Subcutaneous abdominal adipose tissue (tissue), 5 donors: ENCODE data around the gene SORL1-AS1.

Experiments
- H3K27ac ChIP-seq: one replicate; pipeline ENCODE4 v1.7.0; 2013; ENCODE audit warnings: low read depth, mild to moderate bottlenecking, inconsistent platforms, low read length, moderate library complexity
- H3K27me3 ChIP-seq, 5 donors: one replicate each; pipeline ENCODE4 v1.7.0; 2013; ENCODE audit warnings: low read length in 5 of 5, inconsistent platforms in 1 of 5; ENCODE audit not compliant: control insufficient read depth in 5 of 5, insufficient read depth in 4 of 5
- H3K36me3 ChIP-seq, 5 donors: one replicate each; pipeline ENCODE4 v1.7.0; 2013; ENCODE audit warnings: low read length in 5 of 5; ENCODE audit not compliant: control insufficient read depth in 5 of 5, insufficient read depth in 5 of 5
- H3K4me1 ChIP-seq, 5 donors: one replicate each; pipeline ENCODE4 v1.7.0; 2013; ENCODE audit warnings: low read length in 5 of 5, mild to moderate bottlenecking in 3 of 5, moderate library complexity in 1 of 5; ENCODE audit not compliant: control insufficient read depth in 5 of 5, insufficient read depth in 5 of 5
- H3K4me3 ChIP-seq, 5 donors: one replicate each; pipeline ENCODE4 v1.7.0; 2013; ENCODE audit warnings: low read length in 5 of 5, low read depth in 1 of 5
- H3K9ac ChIP-seq, 5 donors: one replicate each; pipeline ENCODE4 v1.7.0; 2013; ENCODE audit warnings: low read length in 5 of 5, mild to moderate bottlenecking in 4 of 5, moderate library complexity in 3 of 5
- H3K9me3 ChIP-seq, 5 donors: one replicate each; pipeline ENCODE4 v1.7.0; 2013; ENCODE audit warnings: low read length in 5 of 5; ENCODE audit not compliant: control insufficient read depth in 5 of 5
- donor health status: healthy.
- donor health status: healthy.
- donor health status: healthy.
- donor health status: healthy.
- donor health status: healthy.

SORL1-AS1 gene

GRCh38 chr11:121476379-121477032 is 23.7 kb upstream of the SORL1-AS1 start:
- H3K9me3 ChIP-seq = peaks cover 0 to 2% (median 0%) of the 10 kb centered on the region in 5 donors
- no peak overlapping the region for H3K9ac ChIP-seq
- H3K4me3 ChIP-seq = no peak overlapping the region
- H3K27ac ChIP-seq = no peak overlapping the region
- H3K4me1 ChIP-seq = peaks cover 0 to 14% (median 7%) of the 10 kb centered on the region in 5 donors
- no peaks in the 10 kb centered on the region for H3K36me3 ChIP-seq
- peaks cover 0 to 6% (median 0%) of the 10 kb centered on the region in 5 donors for H3K27me3 ChIP-seq

- no peak overlapping the region for H3K4me3 ChIP-seq
- H3K36me3 ChIP-seq = no peaks in the 10 kb centered on the region
- peaks cover 0 to 6% (median 0%) of the 10 kb centered on the region in 5 donors for H3K27me3 ChIP-seq
- peaks cover 0 to 2% (median 0%) of the 10 kb centered on the region in 5 donors for H3K9me3 ChIP-seq
- H3K27ac ChIP-seq = no peak overlapping the region
- H3K9ac ChIP-seq = no peak overlapping the region
- peaks cover 0 to 14% (median 7%) of the 10 kb centered on the region in 5 donors for H3K4me1 ChIP-seq
These were observed 21.9 kb upstream of the SORL1-AS1 start for GRCh38 chr11:121474680-121475079.

- H3K36me3 ChIP-seq = no peaks in the 10 kb centered on the region
- H3K9me3 ChIP-seq = no peaks in the 10 kb centered on the region
- H3K9ac ChIP-seq = no peak overlapping the region
- peaks cover 0 to under 1% (median 0%) of the 10 kb centered on the region in 5 donors for H3K27me3 ChIP-seq
- no peak overlapping the region for H3K27ac ChIP-seq
- H3K4me3 ChIP-seq = no peak overlapping the region
- H3K4me1 ChIP-seq = peaks cover 0 to 5% (median 0%) of the 10 kb centered on the region in 5 donors
These were observed 20.5 kb upstream of the SORL1-AS1 start for GRCh38 chr11:121473064-121473777.

GRCh38 chr11:121472312-121472711 is 19.5 kb upstream of the SORL1-AS1 start:
- no peak overlapping the region for H3K9ac ChIP-seq
- no peaks in the 10 kb centered on the region for H3K36me3 ChIP-seq
- H3K4me1 ChIP-seq = peaks cover 0 to 5% (median 0%) of the 10 kb centered on the region in 5 donors
- H3K27ac ChIP-seq = no peak overlapping the region
- H3K27me3 ChIP-seq = peaks cover 0 to 5% (median 2%) of the 10 kb centered on the region in 5 donors
- H3K4me3 ChIP-seq = no peak overlapping the region
- H3K9me3 ChIP-seq = no peaks in the 10 kb centered on the region

- H3K27ac ChIP-seq = no peak overlapping the region
- peaks cover 0 to 12% (median 0%) of the 10 kb centered on the region in 5 donors for H3K4me1 ChIP-seq
- no peak overlapping the region for H3K4me3 ChIP-seq
These were observed 18.4 kb upstream of the SORL1-AS1 start for GRCh38 chr11:121471167-121471566.

GRCh38 chr11:121469910-121470309 is 17.1 kb upstream of the SORL1-AS1 start:
- Histone ChIP-seq H3K4me1 (peaks cover 0 to 12% (median 1%) of the 10 kb centered on the region in 5 donors), H3K36me3 (no peaks in the 10 kb centered on the region), H3K27ac (no peak overlapping the region), H3K9ac (no peak overlapping the region), H3K27me3 (peaks cover 0 to 5% (median 2%) of the 10 kb centered on the region in 5 donors), H3K9me3 (no peaks in the 10 kb centered on the region), H3K4me3 (no peak overlapping the region)

More at GRCh38 chr11:121471167-121471566, 18.4 kb upstream of the SORL1-AS1 start:
- no peaks in the 10 kb centered on the region for H3K9me3 ChIP-seq
- no peaks in the 10 kb centered on the region for H3K36me3 ChIP-seq
- no peak overlapping the region for H3K9ac ChIP-seq
- H3K27me3 ChIP-seq = peaks cover 0 to 5% (median 2%) of the 10 kb centered on the region in 5 donors

- H3K4me1 ChIP-seq = peaks cover 0 to 12% (median 3%) of the 10 kb centered on the region in 5 donors
- H3K9me3 ChIP-seq = no peaks in the 10 kb centered on the region
- no peaks in the 10 kb centered on the region for H3K36me3 ChIP-seq
- no peak overlapping the region for H3K27ac ChIP-seq
- H3K4me3 ChIP-seq = no peak overlapping the region
- peaks cover 0 to 5% (median 2%) of the 10 kb centered on the region in 5 donors for H3K27me3 ChIP-seq
- no peak overlapping the region for H3K9ac ChIP-seq
These were observed 15.2 kb upstream of the SORL1-AS1 start for GRCh38 chr11:121467965-121468364.

GRCh38 chr11:121467471-121467870 is 14.7 kb upstream of the SORL1-AS1 start:
- no peak overlapping the region for H3K9ac ChIP-seq
- peaks cover 0 to 5% (median 2%) of the 10 kb centered on the region in 5 donors for H3K27me3 ChIP-seq
- H3K4me3 ChIP-seq = no peak overlapping the region
- peaks cover 0 to 12% (median 3%) of the 10 kb centered on the region in 5 donors for H3K4me1 ChIP-seq
- H3K36me3 ChIP-seq = no peaks in the 10 kb centered on the region
- no peaks in the 10 kb centered on the region for H3K9me3 ChIP-seq
- no peak overlapping the region for H3K27ac ChIP-seq

GRCh38 chr11:121466063-121466794 is 13.5 kb upstream of the SORL1-AS1 start:
- H3K36me3 ChIP-seq = no peaks in the 10 kb centered on the region
- peaks cover 0 to 5% (median 2%) of the 10 kb centered on the region in 5 donors for H3K27me3 ChIP-seq
- peaks cover 0 to 20% (median 12%) of the 10 kb centered on the region in 5 donors for H3K4me1 ChIP-seq
- H3K9ac ChIP-seq = no peak overlapping the region
- no peak overlapping the region for H3K4me3 ChIP-seq
- no peak overlapping the region for H3K27ac ChIP-seq
- H3K9me3 ChIP-seq = no peaks in the 10 kb centered on the region
